ENCODE results near the gene HKDC1. TPM values are rescaled to one million over a fixed set of nuclear protein-coding genes. Genes with fewer than 3 reads are reported as not detected.

The HKDC1 gene
- total RNA-seq, 2 experiments from 2014 or later: not detected

GRCh38 chr10:69295027-69295636 is 75.0 kb downstream of the HKDC1 start:
- Histone ChIP-seq H3K9me3 (ENCODE audit: low read length) (no peaks in the 10 kb centered on the region), H3K9me2 (ENCODE audit: insufficient read depth, low read length) (no peaks in the 10 kb centered on the region), H3K36me3 (ENCODE audit: insufficient read depth, low read length) (no peaks in the 10 kb centered on the region), H3K4me2 (ENCODE audit: low read length) (no peak overlapping the region), H3K27ac (ENCODE audit: low read depth, low read length, poor library complexity, severe bottlenecking) (no peak overlapping the region), H3K79me2 (ENCODE audit: insufficient read depth, low read depth, low read length) (no peaks in the 10 kb centered on the region), H4K20me1 (ENCODE audit: insufficient read depth, low read length) (no peaks in the 10 kb centered on the region), H3K4me3 (ENCODE audit: low read depth, low read length, poor library complexity, severe bottlenecking) (no peak overlapping the region), H2AFZ (ENCODE audit: low read length) (no peak overlapping the region), H3K4me1 (ENCODE audit: insufficient read depth, low read length, poor library complexity, severe bottlenecking) (no peaks in the 10 kb centered on the region)
- ChIA-PET CTCF (ENCODE audit: unreplicated experiment) (no interaction called here), POLR2A (interaction anchor here (0.7 to 1.3 kb wide), 3 partner anchors 11 to 98 kb away, joined by 3 read pairs; no protein-coding TSS in a partner anchor)
- TF ChIP-seq, protein P1, sequence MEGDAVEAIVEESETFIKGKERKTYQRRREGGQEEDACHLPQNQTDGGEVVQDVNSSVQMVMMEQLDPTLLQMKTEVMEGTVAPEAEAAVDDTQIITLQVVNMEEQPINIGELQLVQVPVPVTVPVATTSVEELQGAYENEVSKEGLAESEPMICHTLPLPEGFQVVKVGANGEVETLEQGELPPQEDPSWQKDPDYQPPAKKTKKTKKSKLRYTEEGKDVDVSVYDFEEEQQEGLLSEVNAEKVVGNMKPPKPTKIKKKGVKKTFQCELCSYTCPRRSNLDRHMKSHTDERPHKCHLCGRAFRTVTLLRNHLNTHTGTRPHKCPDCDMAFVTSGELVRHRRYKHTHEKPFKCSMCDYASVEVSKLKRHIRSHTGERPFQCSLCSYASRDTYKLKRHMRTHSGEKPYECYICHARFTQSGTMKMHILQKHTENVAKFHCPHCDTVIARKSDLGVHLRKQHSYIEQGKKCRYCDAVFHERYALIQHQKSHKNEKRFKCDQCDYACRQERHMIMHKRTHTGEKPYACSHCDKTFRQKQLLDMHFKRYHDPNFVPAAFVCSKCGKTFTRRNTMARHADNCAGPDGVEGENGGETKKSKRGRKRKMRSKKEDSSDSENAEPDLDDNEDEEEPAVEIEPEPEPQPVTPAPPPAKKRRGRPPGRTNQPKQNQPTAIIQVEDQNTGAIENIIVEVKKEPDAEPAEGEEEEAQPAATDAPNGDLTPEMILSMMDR (conservative IDR thresholded peaks at IDR 0.05; ENCODE audit: low read length): no peak
- no peak for TF ChIP-seq EZH2phosphoT487 (IDR thresholded peaks at IDR 0.05; ENCODE audit: borderline replicate concordance, low read depth, low read length)
- BruUV-seq (replicated peaks): no TSS peak
- intact Hi-C loops (cut with micrococcal nuclease; ENCODE audit: unreplicated experiment): no loop called here
- no peak for DNase-seq (ENCODE audit: low spot score)

GRCh38 chr10:69303632-69304051 is 83.5 kb downstream of the HKDC1 start:
- ChIA-PET CTCF (ENCODE audit: unreplicated experiment) (no interaction called here), POLR2A (no interaction called here)
- Histone ChIP-seq H4K20me1 (ENCODE audit: insufficient read depth, low read length) (no peaks in the 10 kb centered on the region), H3K79me2 (ENCODE audit: insufficient read depth, low read depth, low read length) (no peaks in the 10 kb centered on the region), H3K27ac (ENCODE audit: low read depth, low read length, poor library complexity, severe bottlenecking) (no peak overlapping the region), H3K4me2 (ENCODE audit: low read length) (no peak overlapping the region), H3K9me3 (ENCODE audit: low read length) (no peaks in the 10 kb centered on the region), H3K4me1 (ENCODE audit: insufficient read depth, low read length, poor library complexity, severe bottlenecking) (no peaks in the 10 kb centered on the region), H3K9me2 (ENCODE audit: insufficient read depth, low read length) (no peaks in the 10 kb centered on the region), H3K4me3 (ENCODE audit: low read depth, low read length, poor library complexity, severe bottlenecking) (no peak overlapping the region), H2AFZ (ENCODE audit: low read length) (no peak overlapping the region), H3K36me3 (ENCODE audit: insufficient read depth, low read length) (no peaks in the 10 kb centered on the region)
- no peak for TF ChIP-seq EZH2phosphoT487 (IDR thresholded peaks at IDR 0.05; ENCODE audit: borderline replicate concordance, low read depth, low read length)
- TF ChIP-seq, protein P1 (conservative IDR thresholded peaks at IDR 0.05; ENCODE audit: low read length): no peak
- DNase-seq (ENCODE audit: low spot score): no peak
- intact Hi-C loops (cut with micrococcal nuclease; ENCODE audit: unreplicated experiment): no loop called here
- no TSS peak for BruUV-seq (replicated peaks)

GRCh38 chr10:69306421-69306820 is 86.3 kb downstream of the HKDC1 start:
- ChIA-PET CTCF (ENCODE audit: unreplicated experiment) (no interaction called here), POLR2A (interaction anchor here (0.6 to 1.0 kb wide), 3 partner anchors 11 to 63 kb away, joined by 3 to 4 read pairs (median 4); no protein-coding TSS in a partner anchor)
- Histone ChIP-seq H3K4me3 (ENCODE audit: low read depth, low read length, poor library complexity, severe bottlenecking) (no peak overlapping the region), H3K79me2 (ENCODE audit: insufficient read depth, low read depth, low read length) (no peaks in the 10 kb centered on the region), H2AFZ (ENCODE audit: low read length) (no peak overlapping the region), H3K9me2 (ENCODE audit: insufficient read depth, low read length) (no peaks in the 10 kb centered on the region), H3K27ac (ENCODE audit: low read depth, low read length, poor library complexity, severe bottlenecking) (no peak overlapping the region), H3K4me2 (ENCODE audit: low read length) (no peak overlapping the region), H3K9me3 (ENCODE audit: low read length) (no peaks in the 10 kb centered on the region), H3K36me3 (ENCODE audit: insufficient read depth, low read length) (no peaks in the 10 kb centered on the region), H4K20me1 (ENCODE audit: insufficient read depth, low read length) (no peaks in the 10 kb centered on the region), H3K4me1 (ENCODE audit: insufficient read depth, low read length, poor library complexity, severe bottlenecking) (no peaks in the 10 kb centered on the region)
- no peak for DNase-seq (ENCODE audit: low spot score)
- no peak for TF ChIP-seq EZH2phosphoT487 (IDR thresholded peaks at IDR 0.05; ENCODE audit: borderline replicate concordance, low read depth, low read length)
- TF ChIP-seq, protein P1 (conservative IDR thresholded peaks at IDR 0.05; ENCODE audit: low read length): no peak
- intact Hi-C loops (cut with micrococcal nuclease; ENCODE audit: unreplicated experiment): no loop called here
- no TSS peak for BruUV-seq (replicated peaks)
